Breast epithelium (tissue), 4 donors: ENCODE data around the gene ABCA6. TPM values are rescaled to one million over a fixed set of nuclear protein-coding genes. Genes with fewer than 3 reads are reported as not detected.

Experiments
- DNase-seq, 2 donors: peaks; one replicate each; pipeline ENCODE4 v3.0.0-alpha.2; 2019; ENCODE audit warnings: low spot score in 2 of 2
- H3K27ac ChIP-seq, 2 donors: fragments of 200-600 bp; sonication (generic) in 1 of 2; one replicate each; pipeline ENCODE4 v1.5.1; 2016 to 2019; ENCODE audit warnings: mild to moderate bottlenecking in 1 of 2
- H3K27me3 ChIP-seq, 2 donors: fragments of 200-600 bp; sonication (generic) in 1 of 2; one replicate each; pipeline versions ENCODE4 v1.5.1 to v1.6.0; 2017 to 2019; ENCODE audit warnings: control low read depth in 1 of 2, mild to moderate bottlenecking in 1 of 2
- H3K36me3 ChIP-seq: fragments of 200-600 bp; one replicate; pipeline ENCODE4 v1.5.1; 2019
- H3K4me1 ChIP-seq, 2 donors: fragments of 200-600 bp; sonication (generic); one replicate each; pipeline ENCODE4 v1.5.1; 2016 to 2019; ENCODE audit warnings: control low read depth in 1 of 2
- H3K4me3 ChIP-seq, 3 donors: fragments of 200-600 bp; sonication (generic); 1 replicate in 2 of 3; 2 replicates in 1 of 3; pipeline ENCODE4 v1.5.1; 2016 to 2019; ENCODE audit warnings: mild to moderate bottlenecking in 3 of 3, moderate library complexity in 2 of 3
- H3K9me3 ChIP-seq, 2 donors: fragments of 200-600 bp; sonication (generic) in 1 of 2; one replicate each; pipeline ENCODE4 v1.5.1; 2016 to 2019; ENCODE audit warnings: control low read depth in 1 of 2
- CTCF ChIP-seq, 3 donors: fragments of 450-650 bp; IDR thresholded peaks; one replicate each; pipeline ENCODE4 v1.5.1; 2016 to 2017; ENCODE audit warnings: antibody characterized with exemption in 3 of 3, mild to moderate bottlenecking in 3 of 3, moderate library complexity in 3 of 3
- POLR2A ChIP-seq: fragments of 450-650 bp; IDR thresholded peaks from one replicate; pipeline ENCODE4 v1.6.1; 2016; ENCODE audit warnings: antibody characterized with exemption, mild to moderate bottlenecking, moderate library complexity
- POLR2AphosphoS5 ChIP-seq, 3 donors: sonication (generic); formaldehyde crosslinking; IDR thresholded peaks; one replicate each; pipeline ENCODE4 v1.6.1; 2017; ENCODE audit warnings: antibody characterized with exemption in 3 of 3
- intact Hi-C: fragments of 100-400 bp; cut with DNase I; formaldehyde crosslinking; loops from one replicate; pipeline ENCODE4 v1.15.1; 2023; ENCODE audit warnings: low total_unique reads
- total RNA-seq, 3 donors: library from RNA; depleted of rRNA; stranded (reverse); fragments of >200 nt; gene quantifications; one replicate each; pipeline ENCODE4 v1.1.0, GENCODE V29; 2016

ABCA6 gene
- total RNA-seq, 3 donors from 2014 or later = 61.2 to 198 (median 122) TPM

GRCh38 chr17:69142175-69142802 is 594 bp upstream of the ABCA6 start:
- Histone ChIP-seq H3K4me3 (peak overlapping the region; percentile 40 to 61 (median 48)), H3K4me1 (no peaks in the 10 kb centered on the region), H3K9me3 (no peaks in the 10 kb centered on the region), H3K27ac (peak overlapping the region; percentile 50 to 75), H3K27me3 (no peaks in the 10 kb centered on the region), H3K36me3 (no peaks in the 10 kb centered on the region)
- DNase-seq = no peak
- TF ChIP-seq POLR2AphosphoS5 (IDR thresholded peaks at IDR 0.05) (no peak), POLR2A (no peak), CTCF (IDR thresholded peaks at IDR 0.05) (no peak)
- intact Hi-C loops = no loop called here

GRCh38 chr17:69134112-69134511 is 7.6 kb downstream of the ABCA6 start:
- H3K36me3 ChIP-seq = no peaks in the 10 kb centered on the region
- H3K27ac ChIP-seq = no peak overlapping the region
- no peak for DNase-seq
- no peak for TF ChIP-seq CTCF (IDR thresholded peaks at IDR 0.05)
- no peak for TF ChIP-seq POLR2AphosphoS5 (IDR thresholded peaks at IDR 0.05)
- TF ChIP-seq POLR2A = no peak
- intact Hi-C loops = no loop called here
- H3K9me3 ChIP-seq = no peaks in the 10 kb centered on the region
- no peaks in the 10 kb centered on the region for H3K4me1 ChIP-seq
- no peak overlapping the region for H3K4me3 ChIP-seq
- H3K27me3 ChIP-seq = no peaks in the 10 kb centered on the region

- no peak overlapping the region for H3K27ac ChIP-seq
- no peak overlapping the region for H3K4me3 ChIP-seq
- H3K36me3 ChIP-seq = no peaks in the 10 kb centered on the region
- H3K9me3 ChIP-seq = no peaks in the 10 kb centered on the region
- no peaks in the 10 kb centered on the region for H3K4me1 ChIP-seq
- DNase-seq = no peak
- H3K27me3 ChIP-seq = no peaks in the 10 kb centered on the region
- intact Hi-C loops = no loop called here
- no peak for TF ChIP-seq POLR2A
- no peak for TF ChIP-seq POLR2AphosphoS5 (IDR thresholded peaks at IDR 0.05)
- TF ChIP-seq CTCF (IDR thresholded peaks at IDR 0.05) = no peak
Observed at GRCh38 chr17:69130627-69131296, 10.9 kb downstream of the ABCA6 start.

- Histone ChIP-seq H3K36me3 (no peaks in the 10 kb centered on the region), H3K4me1 (no peaks in the 10 kb centered on the region), H3K27ac (no peak overlapping the region), H3K27me3 (no peaks in the 10 kb centered on the region), H3K9me3 (no peaks in the 10 kb centered on the region), H3K4me3 (no peak overlapping the region)
- TF ChIP-seq POLR2AphosphoS5 (IDR thresholded peaks at IDR 0.05) (no peak), CTCF (IDR thresholded peaks at IDR 0.05) (no peak), POLR2A (no peak)
- intact Hi-C loops = no loop called here
- no peak for DNase-seq
Observed at GRCh38 chr17:69123626-69124025, 18.1 kb downstream of the ABCA6 start.

- intact Hi-C loops = no loop called here
- Histone ChIP-seq H3K9me3 (no peaks in the 10 kb centered on the region), H3K4me3 (no peak overlapping the region), H3K27me3 (no peaks in the 10 kb centered on the region), H3K36me3 (no peaks in the 10 kb centered on the region), H3K4me1 (no peaks in the 10 kb centered on the region), H3K27ac (no peak overlapping the region)
- DNase-seq = no peak
- TF ChIP-seq CTCF (IDR thresholded peaks at IDR 0.05) = no peak
- no peak for TF ChIP-seq POLR2A
- TF ChIP-seq POLR2AphosphoS5 (IDR thresholded peaks at IDR 0.05) = no peak
Observed at GRCh38 chr17:69122065-69122464, 19.6 kb downstream of the ABCA6 start.
